GM12874 (cell line): ENCODE results near the gene IQCM.

Source experiments
- TF ChIP-seq, protein P1 (sequence below): IDR thresholded peaks from 2 replicates; pipeline ENCODE4 v1.5.1; 2011; ENCODE audit warnings: low read depth, mild to moderate bottlenecking, control low read depth, low read length, moderate library complexity; ENCODE audit not compliant: insufficient read depth

Gene IQCM

GRCh38 chr4:149702414-149703293, 113.0 kb downstream of the IQCM start:
- TF ChIP-seq, protein P1, sequence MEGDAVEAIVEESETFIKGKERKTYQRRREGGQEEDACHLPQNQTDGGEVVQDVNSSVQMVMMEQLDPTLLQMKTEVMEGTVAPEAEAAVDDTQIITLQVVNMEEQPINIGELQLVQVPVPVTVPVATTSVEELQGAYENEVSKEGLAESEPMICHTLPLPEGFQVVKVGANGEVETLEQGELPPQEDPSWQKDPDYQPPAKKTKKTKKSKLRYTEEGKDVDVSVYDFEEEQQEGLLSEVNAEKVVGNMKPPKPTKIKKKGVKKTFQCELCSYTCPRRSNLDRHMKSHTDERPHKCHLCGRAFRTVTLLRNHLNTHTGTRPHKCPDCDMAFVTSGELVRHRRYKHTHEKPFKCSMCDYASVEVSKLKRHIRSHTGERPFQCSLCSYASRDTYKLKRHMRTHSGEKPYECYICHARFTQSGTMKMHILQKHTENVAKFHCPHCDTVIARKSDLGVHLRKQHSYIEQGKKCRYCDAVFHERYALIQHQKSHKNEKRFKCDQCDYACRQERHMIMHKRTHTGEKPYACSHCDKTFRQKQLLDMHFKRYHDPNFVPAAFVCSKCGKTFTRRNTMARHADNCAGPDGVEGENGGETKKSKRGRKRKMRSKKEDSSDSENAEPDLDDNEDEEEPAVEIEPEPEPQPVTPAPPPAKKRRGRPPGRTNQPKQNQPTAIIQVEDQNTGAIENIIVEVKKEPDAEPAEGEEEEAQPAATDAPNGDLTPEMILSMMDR = no peak

- TF ChIP-seq, protein P1 = no peak
These were observed 114.0 kb downstream of the IQCM start for GRCh38 chr4:149701435-149702156.

- TF ChIP-seq, protein P1 = no peak
These were observed 115.4 kb downstream of the IQCM start for GRCh38 chr4:149700272-149700671.

GRCh38 chr4:149699642-149700041, 116.0 kb downstream of the IQCM start:
- TF ChIP-seq, protein P1 = no peak

GRCh38 chr4:149690726-149691125, 124.9 kb downstream of the IQCM start:
- TF ChIP-seq, protein P1 = 0 out of 2 replicates have a peak, but pooled peaks have one; percentile 10

- TF ChIP-seq, protein P1 = no peak
These were observed 131.1 kb downstream of the IQCM start for GRCh38 chr4:149684516-149684915.

GRCh38 chr4:149676076-149676475, 139.6 kb downstream of the IQCM start:
- TF ChIP-seq, protein P1 = no peak
